AG04450 (cell line): ENCODE results near the gene GPR68. TPM values are rescaled to one million over a fixed set of nuclear protein-coding genes. Genes with fewer than 3 reads are reported as not detected.
"Not testable (repeated sequence)": the region's sequence is repeated elsewhere in the genome, so short reads cannot be mapped to it uniquely, and the experiment has no call there.

Experiments used
- CTCF ChIA-PET: fragments of 300-600, 350-600 bp; formaldehyde crosslinking; extraction: SDS; loops from one replicate; lab custom pipeline; 2022; ENCODE audit warnings: antibody characterized with exemption, inconsistent platforms; lab: Charles Lee
- POLR2A ChIA-PET: fragments of 350-600 bp; formaldehyde crosslinking; extraction: SDS; loops from one replicate; lab custom pipeline; 2021; ENCODE audit warnings: antibody characterized with exemption, inconsistent platforms; lab: Yijun Ruan, JAX
- DNase-seq: peaks from one replicate; pipeline ENCODE4 v3.0.0-alpha.2; 2011; ENCODE audit warnings: low read depth, low spot score
- H3K27ac ChIP-seq: one replicate; pipeline ENCODE4 v1.5.1; 2012; ENCODE audit warnings: low read depth, low read length, control low read depth
- H3K27me3 ChIP-seq: one replicate; pipeline ENCODE4 v1.6.0; 2012; ENCODE audit warnings: low read length; ENCODE audit not compliant: control insufficient read depth, insufficient read depth
- H3K4me3 ChIP-seq: 2 replicates; pipeline ENCODE4 v1.5.1; 2011; ENCODE audit warnings: mild to moderate bottlenecking, low read depth, low read length, control low read depth
- H3K9me3 ChIP-seq: 2 replicates; pipeline ENCODE4 v1.5.1; 2012; ENCODE audit warnings: low read length; ENCODE audit not compliant: control insufficient read depth, insufficient read depth
- polyA plus RNA-seq: library from polyadenylated mRNA; depleted of rRNA; stranded (reverse); fragments of >200 nt; gene quantifications from 2 replicates; pipeline ENCODE4 v1.2.3, GENCODE V29; 2011
- TF ChIP-seq, protein P1 (sequence below): IDR thresholded peaks from 2 replicates; pipeline ENCODE4 v1.5.1; 2011; ENCODE audit warnings: low read depth, low read length, control low read depth, inconsistent platforms

The GPR68 gene
- polyA plus RNA-seq, 1 experiment: 0.83 TPM

DNA sequence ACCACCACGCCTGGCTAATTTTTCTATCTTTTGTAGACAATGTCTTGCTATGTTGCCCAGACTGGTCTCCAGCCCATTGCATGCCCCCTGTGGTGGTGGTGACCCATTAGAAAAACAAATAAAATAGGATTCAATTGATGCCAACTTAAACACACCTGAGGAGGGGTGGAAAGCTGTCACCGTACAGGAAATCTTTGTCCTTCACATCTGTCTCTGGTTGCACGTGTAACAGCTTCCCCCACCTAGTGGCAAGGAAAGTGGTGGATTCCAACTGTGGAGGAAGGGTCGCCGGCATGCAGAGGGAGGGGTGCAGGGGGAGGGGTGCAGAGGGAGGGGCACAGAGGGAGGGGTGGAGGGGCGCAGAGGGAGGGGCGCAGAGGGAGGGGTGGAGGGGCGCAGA is 26.1 kb upstream of the GPR68 start:
- POLR2A ChIA-PET: no interaction called here
- CTCF ChIA-PET: interaction anchor here (1.5 to 2.1 kb wide), 2 partner anchors 16 to 93 kb away, joined by 4 to 6 read pairs; no protein-coding TSS in a partner anchor

GRCh38 chr14:91270188-91270587 is 25.7 kb upstream of the GPR68 start:
- TF ChIP-seq, protein P1, sequence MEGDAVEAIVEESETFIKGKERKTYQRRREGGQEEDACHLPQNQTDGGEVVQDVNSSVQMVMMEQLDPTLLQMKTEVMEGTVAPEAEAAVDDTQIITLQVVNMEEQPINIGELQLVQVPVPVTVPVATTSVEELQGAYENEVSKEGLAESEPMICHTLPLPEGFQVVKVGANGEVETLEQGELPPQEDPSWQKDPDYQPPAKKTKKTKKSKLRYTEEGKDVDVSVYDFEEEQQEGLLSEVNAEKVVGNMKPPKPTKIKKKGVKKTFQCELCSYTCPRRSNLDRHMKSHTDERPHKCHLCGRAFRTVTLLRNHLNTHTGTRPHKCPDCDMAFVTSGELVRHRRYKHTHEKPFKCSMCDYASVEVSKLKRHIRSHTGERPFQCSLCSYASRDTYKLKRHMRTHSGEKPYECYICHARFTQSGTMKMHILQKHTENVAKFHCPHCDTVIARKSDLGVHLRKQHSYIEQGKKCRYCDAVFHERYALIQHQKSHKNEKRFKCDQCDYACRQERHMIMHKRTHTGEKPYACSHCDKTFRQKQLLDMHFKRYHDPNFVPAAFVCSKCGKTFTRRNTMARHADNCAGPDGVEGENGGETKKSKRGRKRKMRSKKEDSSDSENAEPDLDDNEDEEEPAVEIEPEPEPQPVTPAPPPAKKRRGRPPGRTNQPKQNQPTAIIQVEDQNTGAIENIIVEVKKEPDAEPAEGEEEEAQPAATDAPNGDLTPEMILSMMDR: no peak
- POLR2A ChIA-PET: no interaction called here
- Histone ChIP-seq H3K9me3 (no peaks in the 10 kb centered on the region; the same call in 1 of the 2 replicates), H3K27me3 (peaks cover 11% of the 10 kb centered on the region), H3K27ac (no peak overlapping the region), H3K4me3 (no peak overlapping the region)
- CTCF ChIA-PET: interaction anchor here (1.5 to 2.1 kb wide), 3 partner anchors 17 to 97 kb away, joined by 3 to 6 read pairs (median 4); no protein-coding TSS in a partner anchor
- no peak for DNase-seq

More for the DNA sequence above, 26.1 kb upstream of the GPR68 start:
- peaks cover 11% of the 10 kb centered on the region for H3K27me3 ChIP-seq
- no peak overlapping the region for H3K4me3 ChIP-seq
- H3K27ac ChIP-seq: no peak overlapping the region
- H3K9me3 ChIP-seq: no peaks in the 10 kb centered on the region; the same call in 1 of the 2 replicates
- TF ChIP-seq, protein P1: no peak
- DNase-seq: no peak

GRCh38 chr14:91269076-91269991 is 24.8 kb upstream of the GPR68 start:
- H3K27ac ChIP-seq: no peak overlapping the region
- H3K27me3 ChIP-seq: peaks cover 18% of the 10 kb centered on the region
- DNase-seq: no peak
- no peaks in the 10 kb centered on the region; the same call in 1 of the 2 replicates for H3K9me3 ChIP-seq
- CTCF ChIA-PET: interaction anchor here (0.6 to 2.1 kb wide), 4 partner anchors 17 to 1042 kb away, joined by 3 to 6 read pairs (median 4); no protein-coding TSS in a partner anchor
- TF ChIP-seq, protein P1: no peak
- POLR2A ChIA-PET: interaction anchor here (0.7 kb wide), 1 partner anchor 12 kb away, joined by 3 read pairs; no protein-coding TSS in a partner anchor
- no peak overlapping the region for H3K4me3 ChIP-seq

GRCh38 chr14:91267965-91268437 is 23.5 kb upstream of the GPR68 start:
- no peak for DNase-seq
- POLR2A ChIA-PET: no interaction called here
- H3K9me3 ChIP-seq: no peaks in the 10 kb centered on the region; the same call in 1 of the 2 replicates
- H3K4me3 ChIP-seq: no peak overlapping the region
- H3K27ac ChIP-seq: no peak overlapping the region
- H3K27me3 ChIP-seq: peaks cover 23% of the 10 kb centered on the region
- CTCF ChIA-PET: no interaction called here
- TF ChIP-seq, protein P1: no peak

DNA sequence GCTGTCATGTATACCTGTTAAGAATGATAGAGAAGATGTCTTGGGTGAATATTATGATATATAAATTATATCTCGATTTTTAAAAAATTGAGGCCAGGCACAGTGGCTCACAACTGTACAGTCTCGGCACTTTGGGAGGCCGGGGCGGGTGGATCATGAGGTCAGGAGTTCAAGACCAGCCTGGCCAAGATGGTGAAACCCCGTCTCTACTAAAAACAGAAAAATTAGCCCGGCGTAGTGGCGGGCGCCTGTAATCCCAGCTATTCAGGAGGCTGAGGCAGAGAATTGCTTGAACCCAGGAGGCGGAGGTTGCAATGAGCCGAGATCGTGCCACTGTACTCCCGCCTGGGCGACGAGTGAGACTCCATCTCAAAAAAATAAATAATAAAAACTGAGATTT is 21.8 kb upstream of the GPR68 start:
- CTCF ChIA-PET: interaction anchor here (0.6 kb wide), 1 partner anchor 93 kb away, joined by 3 read pairs; no protein-coding TSS in a partner anchor

More for the DNA sequence above, 21.8 kb upstream of the GPR68 start:
- H3K27ac ChIP-seq, H3K9me3 ChIP-seq, H3K4me3 ChIP-seq, DNase-seq, POLR2A ChIA-PET: not testable (repeated sequence)
- peaks cover 18% of the 10 kb centered on the region for H3K27me3 ChIP-seq
